ENCODE measurements around the gene PTHLH. TPM values are rescaled to one million over a fixed set of nuclear protein-coding genes. Genes with fewer than 3 reads are reported as not detected.

The PTHLH gene
- total RNA-seq, 1 donor from 2014 or later = 1.3 TPM

DNA sequence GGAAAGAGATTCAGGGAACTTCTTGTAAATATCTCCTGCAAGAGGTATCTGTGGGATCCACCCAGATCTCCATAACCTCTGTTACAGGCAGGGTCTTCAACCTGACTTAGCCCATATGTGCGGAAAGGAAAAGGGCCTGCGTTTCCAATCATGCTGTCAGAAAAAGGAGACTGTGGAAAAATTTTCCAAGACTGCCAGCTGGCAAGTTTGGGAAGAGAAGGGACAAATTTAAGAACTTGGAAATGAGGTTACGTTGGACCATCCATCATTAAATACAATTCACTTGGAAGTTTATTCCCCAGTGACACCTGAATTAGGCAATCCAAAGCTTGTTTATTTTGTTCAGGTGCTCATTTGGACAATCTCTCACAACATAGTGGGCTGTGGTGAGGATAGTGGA, 13.9 kb downstream of the PTHLH start:
- no peak for DNase-seq (ENCODE audit: low spot score, unreplicated experiment)
- Mint-ChIP-seq H3K27ac (no peak overlapping the region), H3K9me3 (ENCODE audit: low read depth) (no peaks in the 10 kb centered on the region), H3K36me3 (ENCODE audit: insufficient read depth) (no peaks in the 10 kb centered on the region), H3K27me3 (peaks cover 10% of the 10 kb centered on the region), H3K4me3 (ENCODE audit: low read depth) (no peak overlapping the region), H3K4me1 (ENCODE audit: low read depth) (no peaks in the 10 kb centered on the region)
- no peak for TF ChIP-seq CTCF (IDR thresholded peaks at IDR 0.05; ENCODE audit: unreplicated experiment)

DNA sequence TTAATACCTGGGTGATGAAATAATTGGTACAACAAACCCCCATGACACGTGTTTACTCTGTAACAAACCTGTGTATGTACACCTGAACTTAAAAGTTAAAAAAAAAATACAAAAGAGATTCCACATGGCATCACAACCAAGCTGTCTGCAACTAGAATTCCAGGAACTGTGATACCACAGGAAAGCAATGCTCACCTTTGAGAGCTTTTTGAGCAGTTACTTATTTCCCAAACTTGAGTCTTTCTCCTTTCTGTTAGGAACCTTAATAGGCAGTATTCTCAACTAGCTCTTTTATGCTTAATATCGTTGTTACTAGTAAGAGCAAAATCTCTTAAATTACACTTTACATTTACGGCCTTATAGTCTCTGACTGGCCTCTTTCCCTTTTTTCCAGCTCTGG, 15.2 kb downstream of the PTHLH start:
- H3K27me3 Mint-ChIP-seq = no peaks in the 10 kb centered on the region
- no peak overlapping the region for H3K4me3 Mint-ChIP-seq (ENCODE audit: low read depth)

GRCh38 chr12:27953817-27954216, 18.7 kb downstream of the PTHLH start:
- no peak overlapping the region for H3K27ac Mint-ChIP-seq
- no peaks in the 10 kb centered on the region for H3K9me3 Mint-ChIP-seq (ENCODE audit: low read depth)
- no peak overlapping the region for H3K4me3 Mint-ChIP-seq (ENCODE audit: low read depth)
- H3K4me1 Mint-ChIP-seq (ENCODE audit: low read depth) = no peaks in the 10 kb centered on the region
- H3K36me3 Mint-ChIP-seq (ENCODE audit: insufficient read depth) = no peaks in the 10 kb centered on the region
- DNase-seq (ENCODE audit: low spot score, unreplicated experiment) = no peak
- H3K27me3 Mint-ChIP-seq = no peaks in the 10 kb centered on the region
- TF ChIP-seq CTCF (IDR thresholded peaks at IDR 0.05; ENCODE audit: unreplicated experiment) = no peak

More for the DNA sequence above, 15.2 kb downstream of the PTHLH start:
- DNase-seq (ENCODE audit: low spot score, unreplicated experiment) = no peak
- no peaks in the 10 kb centered on the region for H3K4me1 Mint-ChIP-seq (ENCODE audit: low read depth)
- TF ChIP-seq CTCF (IDR thresholded peaks at IDR 0.05; ENCODE audit: unreplicated experiment) = no peak
- H3K9me3 Mint-ChIP-seq (ENCODE audit: low read depth) = no peaks in the 10 kb centered on the region
- no peak overlapping the region for H3K27ac Mint-ChIP-seq
- no peaks in the 10 kb centered on the region for H3K36me3 Mint-ChIP-seq (ENCODE audit: insufficient read depth)

DNA sequence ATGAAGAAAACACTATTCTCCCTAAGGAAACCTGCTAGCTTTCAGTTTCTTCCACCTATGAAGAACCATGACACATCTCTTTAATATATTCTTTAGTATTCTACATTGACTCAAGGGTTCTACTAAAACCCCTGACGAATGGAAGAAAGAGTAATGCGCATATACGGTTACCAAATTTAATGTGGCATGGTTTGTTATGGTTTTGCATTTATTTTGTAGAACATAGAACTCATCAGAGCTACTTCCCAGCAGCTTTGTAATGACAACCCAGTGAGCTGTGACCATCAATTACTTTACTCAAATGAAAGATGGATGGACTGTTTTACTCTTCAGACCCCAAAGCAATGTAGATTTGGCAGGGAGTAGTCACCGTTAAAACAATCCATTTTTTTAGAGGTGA, 19.2 kb downstream of the PTHLH start:
- H3K27me3 Mint-ChIP-seq = no peaks in the 10 kb centered on the region
- H3K27ac Mint-ChIP-seq = no peak overlapping the region
- no peaks in the 10 kb centered on the region for H3K9me3 Mint-ChIP-seq (ENCODE audit: low read depth)
- H3K4me3 Mint-ChIP-seq (ENCODE audit: low read depth) = no peak overlapping the region
- no peaks in the 10 kb centered on the region for H3K4me1 Mint-ChIP-seq (ENCODE audit: low read depth)
- H3K36me3 Mint-ChIP-seq (ENCODE audit: insufficient read depth) = no peaks in the 10 kb centered on the region
- no peak for DNase-seq (ENCODE audit: low spot score, unreplicated experiment)
- no peak for TF ChIP-seq CTCF (IDR thresholded peaks at IDR 0.05; ENCODE audit: unreplicated experiment)

DNA sequence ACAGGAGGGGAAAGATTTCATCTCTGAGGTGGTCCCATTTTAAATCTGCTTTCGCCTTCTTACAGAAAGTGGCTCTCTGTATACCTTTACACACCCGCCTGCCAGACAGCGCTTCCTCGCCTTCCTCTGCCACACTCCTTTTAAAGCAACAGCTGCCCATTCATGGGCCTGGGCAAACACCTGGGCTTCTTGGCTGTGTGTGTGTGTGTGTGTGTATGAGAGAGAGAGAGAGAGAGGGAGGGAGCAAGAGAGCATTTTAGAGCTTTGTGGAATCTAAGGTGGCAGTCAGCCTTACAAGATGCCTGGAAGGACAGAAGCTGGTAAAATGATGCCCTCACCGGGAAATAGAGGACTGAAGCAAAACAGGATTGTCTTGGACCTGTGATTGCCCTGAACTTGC, 20.0 kb downstream of the PTHLH start:
- H3K9me3 Mint-ChIP-seq (ENCODE audit: low read depth) = no peaks in the 10 kb centered on the region
- no peaks in the 10 kb centered on the region for H3K27me3 Mint-ChIP-seq
- H3K4me1 Mint-ChIP-seq (ENCODE audit: low read depth) = no peaks in the 10 kb centered on the region
- DNase-seq (ENCODE audit: low spot score, unreplicated experiment) = no peak
- peak overlapping the region; percentile 42 for H3K27ac Mint-ChIP-seq
- H3K4me3 Mint-ChIP-seq (ENCODE audit: low read depth) = no peak overlapping the region
- no peaks in the 10 kb centered on the region for H3K36me3 Mint-ChIP-seq (ENCODE audit: insufficient read depth)
- no peak for TF ChIP-seq CTCF (IDR thresholded peaks at IDR 0.05; ENCODE audit: unreplicated experiment)
